Activated CD4-positive, alpha-beta T cell treated with anti-CD3 and anti-CD28 coated beads for 24 hours (primary cell): ENCODE data around the gene CYP4F2.
"Not testable (repeated sequence)": the region's sequence is repeated elsewhere in the genome, so short reads cannot be mapped to it uniquely, and the experiment has no call there.

Source experiments
- DNase-seq, 2 donors: peaks; one replicate each; pipeline ENCODE4 v3.0.0-alpha.2; 2020; ENCODE audit warnings: low read depth in 2 of 2

The CYP4F2 gene

DNA sequence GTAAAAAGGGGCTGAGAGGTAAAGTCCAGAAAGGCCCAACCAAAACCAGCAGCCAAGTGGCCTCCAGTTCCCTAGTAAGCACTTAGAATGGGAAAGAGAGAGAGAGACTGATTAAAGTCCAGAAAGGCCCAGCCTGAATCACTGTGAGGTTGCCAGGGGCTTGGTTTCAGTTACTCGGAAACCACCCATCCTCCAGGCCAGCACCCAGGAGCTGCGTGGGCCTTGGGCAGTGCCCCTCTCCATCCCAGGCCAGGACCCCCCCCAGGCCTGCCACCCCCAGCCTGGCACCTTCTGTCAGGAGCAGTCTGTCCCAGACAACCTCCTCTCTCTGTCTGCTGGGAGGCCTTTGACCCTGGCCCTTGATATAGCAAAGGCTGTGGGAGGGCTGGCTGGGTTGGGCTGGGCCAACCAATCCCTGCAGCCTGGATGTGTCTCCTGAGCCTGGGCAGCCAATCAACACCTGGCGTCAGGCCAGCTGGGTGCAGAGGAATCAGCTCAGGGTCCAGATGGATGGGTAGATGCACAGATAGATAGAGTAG is at the start of gene CYP4F2:
Gene CYP4F2 (minus strand): TSS at position 337 of the 539 bp plus-strand sequence. CDS start 463 bp downstream, outside the sequence.
- no peak for DNase-seq

GRCh38 chr19:15945301-15945700 is 47.4 kb upstream of the CYP4F2 start:
- no peak for DNase-seq

- no peak for DNase-seq
These were observed 46.5 kb upstream of the CYP4F2 start for GRCh38 chr19:15944401-15944800.

GRCh38 chr19:15937771-15938170 is 39.9 kb upstream of the CYP4F2 start:
- DNase-seq: no peak

DNA sequence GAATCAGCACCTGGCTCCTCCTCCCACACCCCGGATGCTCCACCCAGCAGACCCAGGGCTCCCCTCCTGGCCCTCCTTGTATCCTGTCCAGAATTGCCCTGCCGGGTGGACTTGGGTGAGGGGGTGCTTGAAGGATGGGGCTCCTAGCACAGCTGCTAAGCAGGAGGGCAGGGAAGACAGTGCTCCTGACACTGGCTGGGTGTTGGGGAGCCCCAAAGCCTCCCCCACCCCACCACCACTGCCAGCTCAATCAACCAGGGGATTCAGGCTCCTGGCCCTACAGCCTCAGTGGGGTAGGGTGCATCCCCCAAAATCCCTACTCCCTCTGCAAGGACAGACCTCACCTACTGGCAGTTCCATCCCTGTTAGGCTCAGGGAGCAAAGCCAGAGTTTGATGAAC is 39.1 kb upstream of the CYP4F2 start:
- DNase-seq: no peak

DNA sequence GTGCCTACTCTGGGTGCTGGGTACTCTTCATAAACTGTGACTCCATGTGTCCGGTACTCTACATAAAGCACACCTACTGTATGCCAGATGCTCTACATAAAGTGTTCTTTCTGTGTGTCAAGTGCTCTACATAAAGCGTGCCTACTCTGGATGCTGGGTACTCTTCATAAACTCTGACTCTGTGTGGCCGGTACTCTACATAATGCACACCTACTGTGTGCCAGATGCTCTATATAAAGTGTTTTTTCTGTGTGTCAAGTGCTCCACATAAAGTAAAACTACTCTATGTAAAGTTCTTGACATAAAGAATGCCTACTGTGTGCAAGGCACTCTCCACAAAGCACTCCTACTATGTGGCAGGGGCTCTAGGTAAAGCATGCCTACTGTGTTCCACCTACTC is 38.3 kb upstream of the CYP4F2 start:
- no peak for DNase-seq

- no peak for DNase-seq
These were observed 37.4 kb upstream of the CYP4F2 start for GRCh38 chr19:15935167-15935702.

DNA sequence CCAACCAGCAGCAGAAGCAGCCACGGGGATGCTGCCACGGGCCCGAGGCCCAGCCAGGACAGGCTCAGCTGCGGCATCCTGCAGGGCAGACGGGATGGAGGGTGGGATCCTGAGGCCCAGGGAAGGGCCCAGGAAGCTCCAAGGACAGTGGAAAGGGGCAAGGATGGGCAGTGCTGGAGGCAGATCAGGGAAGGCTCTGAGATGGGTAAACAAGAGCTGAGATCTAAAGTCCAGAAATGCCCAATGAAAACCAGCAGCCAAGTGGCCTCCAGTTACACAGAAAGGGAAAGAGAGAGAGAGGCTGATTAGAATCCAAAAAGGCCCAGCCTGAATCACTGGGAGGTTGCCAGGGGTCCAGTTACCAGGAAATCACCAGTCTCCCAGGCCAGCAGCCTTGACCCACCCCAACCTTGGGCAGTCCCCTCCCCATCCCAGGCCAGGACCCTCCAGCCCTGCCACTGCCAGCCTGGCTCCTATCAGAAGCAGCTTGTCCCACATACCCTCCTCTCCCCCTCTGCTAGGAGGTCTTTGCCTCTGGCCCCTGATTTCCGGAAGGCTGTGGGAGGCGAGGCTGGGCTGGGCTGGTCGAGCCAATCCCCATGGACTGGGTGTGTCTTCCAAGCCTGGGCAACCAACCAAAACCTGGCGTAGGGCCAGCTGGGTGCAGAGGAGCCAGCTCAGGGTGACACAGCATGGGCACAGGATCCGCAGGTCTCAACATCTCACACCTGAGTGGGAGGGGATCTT is 36.6 kb upstream of the CYP4F2 start, which contains the start of gene CYP4F11:
Gene CYP4F11 (minus strand): TSS at position 198 of the 747 bp plus-strand sequence. CDS start 121 bp downstream, at position 77.
- DNase-seq: no peak

DNA sequence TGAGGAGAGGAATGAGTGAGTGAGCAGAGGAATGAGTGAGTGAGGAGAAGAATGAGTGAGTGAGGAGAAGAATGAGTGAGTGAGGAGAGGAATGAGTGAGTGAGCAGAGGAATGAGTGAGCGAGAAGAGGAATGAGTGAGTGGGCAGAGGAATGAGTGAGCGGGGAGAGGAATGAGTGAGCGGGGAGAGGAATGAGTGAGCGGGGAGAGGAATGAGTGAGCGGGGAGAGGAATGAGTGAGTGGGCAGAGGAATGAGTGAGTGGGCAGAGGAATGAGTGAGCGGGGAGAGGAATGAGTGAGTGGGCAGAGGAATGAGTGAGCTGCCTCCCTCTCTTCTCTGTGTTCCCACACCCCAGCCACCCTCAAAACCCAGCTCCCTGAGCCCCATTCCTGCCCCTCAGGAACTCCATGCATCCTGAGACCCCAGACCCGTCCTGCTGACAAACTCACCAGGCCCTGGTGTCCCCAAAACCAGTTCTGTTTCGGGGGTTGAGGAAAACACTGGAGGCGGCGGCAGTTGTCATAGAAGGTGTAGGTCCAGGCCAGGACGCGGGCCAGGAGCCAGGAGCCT is 36.0 kb upstream of the CYP4F2 start:
- not testable (repeated sequence) for DNase-seq

GRCh38 chr19:15928321-15928720 is 30.4 kb upstream of the CYP4F2 start:
- DNase-seq: no peak

DNA sequence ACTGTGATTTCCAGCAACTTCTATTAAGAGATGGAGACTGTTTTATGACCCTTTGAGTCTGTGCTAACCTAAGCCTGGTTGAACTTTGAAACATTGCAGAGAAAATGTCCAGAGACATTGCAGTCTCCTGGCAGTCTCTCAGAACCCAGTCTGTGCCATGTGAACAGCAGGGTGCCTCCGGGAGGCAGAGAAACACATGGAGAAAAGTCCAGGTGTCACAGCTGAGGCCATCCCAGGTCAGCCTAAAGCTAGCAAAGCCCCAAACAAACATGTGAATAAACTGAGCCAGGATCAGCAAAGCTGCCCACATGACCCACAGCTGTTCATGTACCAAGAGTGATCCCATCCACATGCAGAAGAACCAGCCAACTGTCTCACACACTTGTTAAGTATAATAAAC is 28.6 kb upstream of the CYP4F2 start:
- no peak for DNase-seq

GRCh38 chr19:15923702-15924101 is 25.8 kb upstream of the CYP4F2 start:
- no peak for DNase-seq

- DNase-seq: no peak
These were observed 24.1 kb upstream of the CYP4F2 start for GRCh38 chr19:15922021-15922420.

GRCh38 chr19:15919243-15919642 is 21.4 kb upstream of the CYP4F2 start:
- no peak for DNase-seq

DNA sequence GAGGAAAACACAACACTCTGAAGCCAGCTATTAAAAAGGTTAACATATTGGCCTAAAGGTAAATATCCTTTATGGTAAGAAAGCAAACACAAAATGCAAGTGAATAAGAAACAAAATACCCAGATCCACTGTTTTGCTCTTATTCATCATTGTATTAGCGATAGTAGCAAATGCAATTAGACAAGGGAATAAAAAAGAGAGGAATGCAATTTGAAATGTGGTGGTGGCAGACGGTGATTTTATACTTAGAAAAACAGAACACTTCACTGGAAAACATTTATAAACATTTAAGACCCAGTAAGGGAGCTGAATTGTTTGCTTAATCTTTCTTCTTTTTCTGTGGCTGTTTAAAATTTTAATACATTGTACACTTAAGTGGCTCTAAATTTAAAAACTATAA is 17.2 kb upstream of the CYP4F2 start:
- no peak for DNase-seq

- no peak for DNase-seq
These were observed 16.0 kb upstream of the CYP4F2 start for GRCh38 chr19:15913830-15914229.

- DNase-seq: no peak
These were observed 15.5 kb upstream of the CYP4F2 start for GRCh38 chr19:15913384-15913783.

DNA sequence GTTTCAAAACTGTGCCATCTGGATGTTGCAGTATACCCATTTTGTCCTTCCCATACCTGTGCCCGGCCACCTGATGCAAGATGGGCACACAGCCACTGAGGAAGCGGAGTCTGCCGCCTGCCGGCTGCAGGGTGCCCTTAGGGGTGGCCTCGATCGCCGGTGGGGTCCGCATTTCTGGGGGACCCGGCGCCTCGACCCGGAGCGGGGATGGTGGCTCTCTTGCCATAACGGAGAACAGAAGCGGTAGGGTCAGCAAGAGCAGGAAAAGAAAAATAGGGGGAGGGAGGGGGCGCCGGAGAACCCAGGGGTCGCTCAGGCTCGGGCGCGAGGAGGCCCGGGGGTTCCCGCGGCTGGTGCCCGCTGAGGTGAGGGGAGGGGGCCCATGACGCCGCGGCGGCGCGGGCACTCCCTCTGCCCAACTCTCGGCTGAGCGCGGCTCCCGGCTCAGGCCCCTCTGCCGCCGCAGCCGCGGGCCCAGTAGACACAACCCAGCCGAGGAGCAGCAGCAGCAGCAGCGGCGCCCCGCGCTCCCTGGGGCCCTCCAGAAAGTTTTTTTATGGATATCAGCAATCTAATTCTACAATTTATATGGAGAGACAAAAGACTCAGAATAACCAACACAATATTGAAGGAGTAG is 13.8 kb upstream of the CYP4F2 start:
- no peak for DNase-seq

DNA sequence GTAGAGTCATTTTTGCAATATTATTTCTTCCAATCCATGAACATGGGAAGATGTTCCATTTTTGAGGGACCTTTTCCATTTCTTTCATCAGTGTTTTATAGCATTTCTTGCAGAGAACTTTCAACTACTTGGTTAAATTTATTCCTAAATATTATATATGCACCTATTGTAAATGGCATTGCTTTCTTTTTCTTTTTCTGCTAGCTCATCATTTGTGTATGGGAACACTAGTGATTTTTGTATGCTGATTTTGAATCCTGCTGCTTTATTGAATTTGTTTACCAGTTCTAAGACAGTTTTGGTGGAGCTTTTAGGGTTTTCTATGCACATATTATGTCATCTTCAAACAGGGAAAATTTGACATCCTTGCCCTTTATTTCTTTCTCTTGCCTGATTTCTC is 7.2 kb upstream of the CYP4F2 start:
- DNase-seq: no peak

- DNase-seq: not testable (repeated sequence)
These were observed 5.0 kb upstream of the CYP4F2 start for GRCh38 chr19:15902898-15903297.

GRCh38 chr19:15902254-15902653 is 4.4 kb upstream of the CYP4F2 start:
- DNase-seq: no peak

- DNase-seq: no peak
These were observed 2.6 kb upstream of the CYP4F2 start for GRCh38 chr19:15900504-15900903.
